Limb (tissue), 2 donors: ENCODE data around the gene SPIN2B.

ENCODE experiments used
- DNase-seq, 2 donors: peaks; one replicate each; pipeline ENCODE4 v3.0.0-alpha.2; 2016; ENCODE audit errors: extremely low spot score in 2 of 2

SPIN2B gene

GRCh38 chrX:57070185-57070984 is 51.0 kb downstream of the SPIN2B start:
- DNase-seq = no peak
